H9 (cell line): Measurements from ENCODE around the gene RELCH. TPM values are rescaled to one million over a fixed set of nuclear protein-coding genes. Genes with fewer than 3 reads are reported as not detected.

Experiments
- DNase-seq: peaks from one replicate; pipeline ENCODE4 v3.0.0-alpha.2; 2017
- H2AFZ ChIP-seq: one replicate; pipeline ENCODE4 v1.6.1; 2013; ENCODE audit warnings: mild to moderate bottlenecking, low read length, control low read depth, moderate library complexity
- H2AK5ac ChIP-seq: 2 replicates; pipeline ENCODE4 v1.6.1; 2013; ENCODE audit warnings: low read length, control low read depth, mixed read lengths; ENCODE audit not compliant: insufficient read length
- H2BK120ac ChIP-seq: one replicate; pipeline ENCODE4 v1.6.1; 2013; ENCODE audit warnings: low read depth, mild to moderate bottlenecking, low read length, control low read depth, inconsistent platforms; ENCODE audit not compliant: poor library complexity, severe bottlenecking
- H2BK12ac ChIP-seq: 2 replicates; pipeline ENCODE4 v1.6.1; 2013; ENCODE audit warnings: low read length, control low read depth, mixed read lengths, low read depth; ENCODE audit not compliant: insufficient read length
- H2BK15ac ChIP-seq: 2 replicates; pipeline ENCODE4 v1.6.1; 2013; ENCODE audit warnings: low read depth, low read length, control low read depth
- H2BK20ac ChIP-seq: one replicate; pipeline ENCODE4 v1.6.1; 2013; ENCODE audit warnings: low read depth, mild to moderate bottlenecking, low read length, control low read depth, inconsistent platforms; ENCODE audit not compliant: poor library complexity, severe bottlenecking
- H2BK5ac ChIP-seq: 2 replicates; pipeline ENCODE4 v1.6.1; 2013; ENCODE audit warnings: low read length, control low read depth, mixed read lengths; ENCODE audit not compliant: insufficient read length
- H3K14ac ChIP-seq: 2 replicates; pipeline ENCODE4 v1.6.1; 2013; ENCODE audit warnings: low read length, control low read depth; ENCODE audit not compliant: insufficient read depth
- H3K18ac ChIP-seq: 2 replicates; pipeline ENCODE4 v1.6.1; 2013; ENCODE audit warnings: low read depth, mild to moderate bottlenecking, mixed read lengths, low read length, control low read depth; ENCODE audit not compliant: insufficient read length
- H3K23ac ChIP-seq: 2 replicates; pipeline ENCODE4 v1.6.1; 2013; ENCODE audit warnings: low read length, control low read depth, mixed read lengths, low read depth; ENCODE audit not compliant: insufficient read length
- H3K23me2 ChIP-seq: 2 replicates; pipeline ENCODE4 v1.6.1; 2013; ENCODE audit warnings: low read depth, mild to moderate bottlenecking, mixed read lengths, low read length, control low read depth; ENCODE audit not compliant: insufficient read length, poor library complexity, severe bottlenecking
- H3K27ac ChIP-seq: 2 replicates; pipeline ENCODE4 v1.5.1; 2013; ENCODE audit warnings: low read length, control low read depth, mixed read lengths, low read depth; ENCODE audit not compliant: insufficient read length
- H3K27me3 ChIP-seq: 2 replicates; pipeline ENCODE4 v1.6.1; 2013; ENCODE audit warnings: low read length, control low read depth, inconsistent platforms; ENCODE audit not compliant: insufficient read depth
- H3K4ac ChIP-seq: 2 replicates; pipeline ENCODE4 v1.6.1; 2013; ENCODE audit warnings: low read depth, mild to moderate bottlenecking, control low read depth, inconsistent platforms, low read length, moderate library complexity
- H3K4me1 ChIP-seq: 2 replicates; pipeline ENCODE4 v1.6.1; 2013; ENCODE audit warnings: low read length, control low read depth, inconsistent platforms; ENCODE audit not compliant: insufficient read depth
- H3K4me2 ChIP-seq: 2 replicates; pipeline ENCODE4 v1.6.1; 2013; ENCODE audit warnings: low read length, control low read depth, mixed read lengths; ENCODE audit not compliant: insufficient read length, insufficient read depth
- H3K56ac ChIP-seq: 2 replicates; pipeline ENCODE4 v1.6.1; 2013; ENCODE audit warnings: low read depth, mild to moderate bottlenecking, mixed read lengths, low read length, control low read depth; ENCODE audit not compliant: insufficient read length
- H3K79me1 ChIP-seq: 2 replicates; pipeline ENCODE4 v1.6.1; 2013; ENCODE audit warnings: low read depth, mild to moderate bottlenecking, moderate library complexity, low read length, control low read depth, inconsistent platforms; ENCODE audit not compliant: insufficient read depth, poor library complexity, severe bottlenecking
- H3K79me2 ChIP-seq: 2 replicates; pipeline ENCODE4 v1.6.1; 2013; ENCODE audit warnings: low read length, control low read depth, inconsistent platforms; ENCODE audit not compliant: insufficient read depth
- H3K9ac ChIP-seq: 2 replicates; pipeline ENCODE4 v1.6.1; 2013; ENCODE audit warnings: low read length, control low read depth, mixed read lengths; ENCODE audit not compliant: insufficient read length; ENCODE audit errors: extremely low read depth
- H3K9me3 ChIP-seq: one replicate; pipeline ENCODE4 v1.6.1; 2013; ENCODE audit warnings: low read depth, low read length, inconsistent platforms; ENCODE audit not compliant: control insufficient read depth
- H3T11ph ChIP-seq: one replicate; pipeline ENCODE4 v1.6.1; 2013; ENCODE audit warnings: mild to moderate bottlenecking, low read length, control low read depth, inconsistent platforms
- H4K20me1 ChIP-seq: one replicate; pipeline ENCODE4 v1.6.1; 2013; ENCODE audit not compliant: control insufficient read depth, insufficient read length, insufficient read depth
- H4K5ac ChIP-seq: 2 replicates; pipeline ENCODE4 v1.6.1; 2013; ENCODE audit warnings: low read depth, mild to moderate bottlenecking, mixed read lengths, low read length, control low read depth; ENCODE audit not compliant: insufficient read length
- H4K8ac ChIP-seq: replicated peaks from 2 replicates; pipeline ENCODE4 v1.6.1; 2013; ENCODE audit warnings: low read length, control low read depth, mixed read lengths, low read depth; ENCODE audit not compliant: insufficient read length
- H4K91ac ChIP-seq: 2 replicates; pipeline ENCODE4 v1.6.1; 2013; ENCODE audit warnings: low read depth, mild to moderate bottlenecking, moderate library complexity, mixed read lengths, low read length, control low read depth; ENCODE audit not compliant: insufficient read length
- H3K27ac Mint-ChIP-seq, 3 experiments: 2 replicates in 2 of 3; 3 replicates in 1 of 3; pipeline ENCODE4 v1.8.0; 2020 to 2021; ENCODE audit warnings: mixed read lengths in 3 of 3, mild to moderate bottlenecking in 1 of 3, moderate library complexity in 1 of 3
- H3K27me3 Mint-ChIP-seq: 2 replicates; pipeline ENCODE4 v1.8.0; 2021; ENCODE audit warnings: low read depth, mild to moderate bottlenecking, moderate library complexity, mixed read lengths
- H3K36me3 Mint-ChIP-seq, 3 experiments: 2 replicates in 2 of 3; 3 replicates in 1 of 3; pipeline ENCODE4 v1.8.0; 2020 to 2021; ENCODE audit warnings: low read depth in 3 of 3, mixed read lengths in 3 of 3; ENCODE audit not compliant: insufficient read depth in 1 of 3
- H3K4me1 Mint-ChIP-seq, 2 experiments: 2 replicates each; pipeline ENCODE4 v1.8.0; 2020; ENCODE audit warnings: mixed read lengths in 2 of 2
- H3K4me3 Mint-ChIP-seq, 2 experiments: 2 replicates in 1 of 2; 3 replicates in 1 of 2; pipeline ENCODE4 v1.8.0; 2020 to 2021; ENCODE audit warnings: mild to moderate bottlenecking in 2 of 2, mixed read lengths in 2 of 2, moderate library complexity in 1 of 2
- H3K9me3 Mint-ChIP-seq, 2 experiments: 2 replicates in 1 of 2; 3 replicates in 1 of 2; pipeline ENCODE4 v1.8.0; 2020; ENCODE audit warnings: mild to moderate bottlenecking in 2 of 2, mixed read lengths in 2 of 2, moderate library complexity in 1 of 2
- WGBS: extraction: QIAGEN DNeasy Blood & Tissue Kit; methylation state at CpG from one replicate; pipeline ENCODE4 v1.1.7; 2013; ENCODE audit warnings: missing lambda C conversion rate, low lambda C conversion rate, mixed read lengths; ENCODE audit not compliant: insufficient read length; ENCODE audit errors: extremely low coverage; 5-methylcytosine and 5-hydroxymethylcytosine counted together
- total RNA-seq: library from RNA; stranded (reverse); gene quantifications from 2 replicates; pipeline ENCODE4 v1.2.1, GENCODE V29; 2021
- TF ChIP-seq, protein P1 (sequence below): fragments of 200-600 bp; sonication (generic); conservative IDR thresholded peaks from 3 replicates; pipeline ENCODE4 v1.8.0; 2021; ENCODE audit warnings: antibody characterized with exemption, mild to moderate bottlenecking

RELCH gene
- total RNA-seq, 1 experiment from 2014 or later, result 32.3 TPM

DNA sequence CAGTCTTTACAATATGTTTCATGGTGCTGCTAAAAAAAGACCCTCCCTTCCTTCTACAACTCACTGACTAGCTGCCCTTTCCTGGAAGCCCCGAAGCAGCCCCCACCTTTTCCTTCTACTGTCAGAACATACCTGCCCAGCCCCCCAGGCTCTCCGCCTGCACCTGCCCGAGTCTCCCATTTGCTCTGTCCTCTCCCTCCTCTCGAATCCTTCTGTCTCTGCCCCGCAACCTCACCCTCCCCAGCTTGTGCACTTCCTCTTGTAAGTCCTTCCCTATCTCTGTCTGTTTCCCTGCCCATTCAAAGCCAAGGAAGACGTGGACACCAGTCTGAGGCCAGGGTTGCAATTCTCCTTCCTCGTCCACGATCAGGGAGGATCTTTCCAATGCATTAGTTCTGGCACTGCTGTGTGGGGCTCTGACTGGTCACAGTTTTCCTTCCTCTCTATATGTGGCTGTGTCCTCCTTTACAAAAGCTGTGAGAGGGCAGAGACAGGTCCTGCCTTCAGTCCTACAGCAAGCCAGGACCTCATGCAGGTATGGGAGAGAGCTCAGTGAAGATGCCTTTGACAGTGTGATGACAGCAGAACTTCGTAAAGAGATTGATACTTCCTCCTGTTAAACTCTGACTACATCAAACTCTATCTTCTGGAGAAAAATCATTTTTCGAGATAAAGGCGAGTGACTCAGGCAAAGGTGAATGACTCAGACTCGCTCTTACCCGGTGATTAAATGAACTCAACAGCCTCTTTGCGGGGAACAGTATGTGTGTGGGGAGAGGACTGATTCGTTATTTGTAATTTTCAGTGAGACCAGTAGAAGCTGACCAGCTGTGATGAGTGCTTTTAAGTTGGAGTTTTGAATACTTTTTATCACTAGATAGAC, 152.3 kb downstream of the RELCH start:
- peaks cover 31 to 46% of the 10 kb centered on the region in 2 experiments for H3K4me1 Mint-ChIP-seq
- Histone ChIP-seq H3K23ac (no peak overlapping the region), H3K56ac (no peak overlapping the region), H3K27ac (peak overlapping the region; percentile 39), H3K9me3 (no peaks in the 10 kb centered on the region), H3K4me1 (peaks cover 5% of the 10 kb centered on the region), H3K23me2 (no peaks in the 10 kb centered on the region), H4K8ac (no peak overlapping the region), H3K4me2 (peak overlapping the region; percentile 62), H2BK15ac (no peak overlapping the region), H4K5ac (no peak overlapping the region), H3K18ac (no peak overlapping the region), H2BK20ac (no peak overlapping the region), H3K14ac (no peak overlapping the region; the same call in 1 of the 2 replicates), H3K9ac (no peak overlapping the region), H2BK5ac (no peak overlapping the region), H3K79me2 (no peaks in the 10 kb centered on the region), H3T11ph (no peak overlapping the region), H4K91ac (no peak overlapping the region), H4K20me1 (no peaks in the 10 kb centered on the region), H2BK120ac (no peak overlapping the region), H2AFZ (no peak overlapping the region), H2AK5ac (no peak overlapping the region), H3K27me3 (no peaks in the 10 kb centered on the region), H2BK12ac (no peak overlapping the region), H3K4ac (no peak overlapping the region), H3K79me1 (no peaks in the 10 kb centered on the region)
- DNase-seq, result no peak
- H3K9me3 Mint-ChIP-seq, result no peaks in the 10 kb centered on the region
- peak overlapping the region; percentile 28 to 70; a peak in 4 of 5 replicates for H3K4me3 Mint-ChIP-seq
- H3K27ac Mint-ChIP-seq, result peak overlapping the region; percentile 10 to 85 (median 23); a peak in 3 of 7 replicates
- H3K27me3 Mint-ChIP-seq, result peaks cover 2% of the 10 kb centered on the region
- WGBS, result no CpG with 5 or more reads among the region's 15 CpGs
- TF ChIP-seq, protein P1, sequence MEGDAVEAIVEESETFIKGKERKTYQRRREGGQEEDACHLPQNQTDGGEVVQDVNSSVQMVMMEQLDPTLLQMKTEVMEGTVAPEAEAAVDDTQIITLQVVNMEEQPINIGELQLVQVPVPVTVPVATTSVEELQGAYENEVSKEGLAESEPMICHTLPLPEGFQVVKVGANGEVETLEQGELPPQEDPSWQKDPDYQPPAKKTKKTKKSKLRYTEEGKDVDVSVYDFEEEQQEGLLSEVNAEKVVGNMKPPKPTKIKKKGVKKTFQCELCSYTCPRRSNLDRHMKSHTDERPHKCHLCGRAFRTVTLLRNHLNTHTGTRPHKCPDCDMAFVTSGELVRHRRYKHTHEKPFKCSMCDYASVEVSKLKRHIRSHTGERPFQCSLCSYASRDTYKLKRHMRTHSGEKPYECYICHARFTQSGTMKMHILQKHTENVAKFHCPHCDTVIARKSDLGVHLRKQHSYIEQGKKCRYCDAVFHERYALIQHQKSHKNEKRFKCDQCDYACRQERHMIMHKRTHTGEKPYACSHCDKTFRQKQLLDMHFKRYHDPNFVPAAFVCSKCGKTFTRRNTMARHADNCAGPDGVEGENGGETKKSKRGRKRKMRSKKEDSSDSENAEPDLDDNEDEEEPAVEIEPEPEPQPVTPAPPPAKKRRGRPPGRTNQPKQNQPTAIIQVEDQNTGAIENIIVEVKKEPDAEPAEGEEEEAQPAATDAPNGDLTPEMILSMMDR, result no peak
- H3K36me3 Mint-ChIP-seq, result no peaks in the 10 kb centered on the region
